Measurements from ENCODE around the gene NTM. TPM values are rescaled to one million over a fixed set of nuclear protein-coding genes. Genes with fewer than 3 reads are reported as not detected.

The NTM gene
- total RNA-seq, 4 donors from 2014 or later: 0.78 to 1.1 (median 0.88) TPM; not detected in 1

GRCh38 chr11:131824771-131825170, 454.4 kb downstream of the NTM start:
- intact Hi-C loops (cut with DNase I): no loop called here
- WGBS, 2 donors: 53 to 85% methylated on average over 3 of the region's 3 CpGs
- TF ChIP-seq CTCF (IDR thresholded peaks at IDR 0.05) (no peak), POLR2A (IDR thresholded peaks at IDR 0.05) (no peak)
- no peak overlapping the region for H3K4me3 ChIP-seq (replicated peaks in 1 of 3)
- H3K9me3 ChIP-seq: no peaks in the 10 kb centered on the region
- no peak overlapping the region for H3K27ac ChIP-seq
- DNase-seq: no peak
- no peaks in the 10 kb centered on the region for H3K36me3 ChIP-seq
- no peaks in the 10 kb centered on the region for H3K4me1 ChIP-seq
- H3K27me3 ChIP-seq: no peaks in the 10 kb centered on the region

- H3K4me3 ChIP-seq (replicated peaks in 1 of 3): no peak overlapping the region
- no peaks in the 10 kb centered on the region for H3K36me3 ChIP-seq
- no peaks in the 10 kb centered on the region for H3K9me3 ChIP-seq
- no peaks in the 10 kb centered on the region for H3K4me1 ChIP-seq
- DNase-seq: no peak
- no peak for TF ChIP-seq CTCF (IDR thresholded peaks at IDR 0.05)
- TF ChIP-seq POLR2A (IDR thresholded peaks at IDR 0.05): no peak
- 76 to 81% methylated on average over 1 of the region's 1 CpG for WGBS, 2 donors
- no peak overlapping the region for H3K27ac ChIP-seq
- H3K27me3 ChIP-seq: no peaks in the 10 kb centered on the region
- intact Hi-C loops (cut with DNase I): no loop called here
Measured at GRCh38 chr11:131827430-131827829, 457.0 kb downstream of the NTM start.

- no peaks in the 10 kb centered on the region for H3K27me3 ChIP-seq
- intact Hi-C loops (cut with DNase I): no loop called here
- no peaks in the 10 kb centered on the region for H3K36me3 ChIP-seq
- H3K27ac ChIP-seq: no peak overlapping the region
- H3K9me3 ChIP-seq: no peaks in the 10 kb centered on the region
- no peak overlapping the region for H3K4me3 ChIP-seq (replicated peaks in 1 of 3)
- 34 to 50% methylated on average over 1 of the region's 1 CpG for WGBS, 2 donors
- TF ChIP-seq POLR2A (IDR thresholded peaks at IDR 0.05): no peak
- TF ChIP-seq CTCF (IDR thresholded peaks at IDR 0.05): no peak
- no peak for DNase-seq
- H3K4me1 ChIP-seq: no peaks in the 10 kb centered on the region
Measured at GRCh38 chr11:131829725-131830124, 459.3 kb downstream of the NTM start.

GRCh38 chr11:131832079-131832478, 461.7 kb downstream of the NTM start:
- TF ChIP-seq POLR2A (IDR thresholded peaks at IDR 0.05): no peak
- no peak for TF ChIP-seq CTCF (IDR thresholded peaks at IDR 0.05)
- intact Hi-C loops (cut with DNase I): no loop called here
- no peaks in the 10 kb centered on the region for H3K9me3 ChIP-seq
- no peak for DNase-seq
- no peak overlapping the region for H3K4me3 ChIP-seq (replicated peaks in 1 of 3)
- 81 to 89% methylated on average over 4 of the region's 4 CpGs for WGBS, 2 donors
- H3K27ac ChIP-seq: no peak overlapping the region
- H3K4me1 ChIP-seq: no peaks in the 10 kb centered on the region
- H3K27me3 ChIP-seq: no peaks in the 10 kb centered on the region
- no peaks in the 10 kb centered on the region for H3K36me3 ChIP-seq

GRCh38 chr11:131833366-131833765, 463.0 kb downstream of the NTM start:
- 69 to 73% methylated on average over 2 of the region's 2 CpGs for WGBS, 2 donors
- Histone ChIP-seq H3K27me3 (no peaks in the 10 kb centered on the region), H3K9me3 (no peaks in the 10 kb centered on the region), H3K36me3 (no peaks in the 10 kb centered on the region), H3K4me1 (no peaks in the 10 kb centered on the region), H3K4me3 (replicated peaks in 1 of 3) (no peak overlapping the region), H3K27ac (no peak overlapping the region)
- DNase-seq: no peak
- intact Hi-C loops (cut with DNase I): no loop called here
- no peak for TF ChIP-seq CTCF (IDR thresholded peaks at IDR 0.05)
- TF ChIP-seq POLR2A (IDR thresholded peaks at IDR 0.05): no peak
